SU-DHL-6 (cell line): Measurements from ENCODE around the gene SEC23A.

Experiments used
- H2AFZ ChIP-seq: fragments of 200-600 bp; sonication (generic); 2 replicates; pipeline ENCODE4 v1.6.1; 2014; ENCODE audit warnings: low read depth, mild to moderate bottlenecking, moderate library complexity, mixed read lengths, antibody characterized with exemption, low read length; ENCODE audit not compliant: severe bottlenecking
- H3F3A ChIP-seq: fragments of 200-600 bp; shearing (Covaris generic); 2 replicates; pipeline ENCODE4 v1.6.0; 2016; ENCODE audit warnings: antibody characterized with exemption, mild to moderate bottlenecking; ENCODE audit not compliant: insufficient read depth
- H3K27ac ChIP-seq: fragments of 200-600 bp; sonication (generic); 2 replicates; pipeline ENCODE4 v1.5.1; 2016; ENCODE audit warnings: low read depth, mild to moderate bottlenecking, low read length, moderate library complexity, mixed read lengths
- H3K27me3 ChIP-seq: fragments of 200-600 bp; sonication (generic), shearing (Covaris generic); 2 replicates; pipeline ENCODE4 v1.6.0; 2014; ENCODE audit warnings: mild to moderate bottlenecking, low read length
- H3K36me3 ChIP-seq: fragments of 200-600 bp; sonication (generic); 2 replicates; pipeline ENCODE4 v1.6.1; 2014; ENCODE audit warnings: mild to moderate bottlenecking, low read length, mixed read lengths
- H3K4me2 ChIP-seq: fragments of 300-600, 200-600 bp; shearing (Covaris generic), sonication (generic); 2 replicates; pipeline ENCODE4 v1.6.0; 2014; ENCODE audit warnings: low read length, low read depth, mild to moderate bottlenecking; ENCODE audit not compliant: poor library complexity, severe bottlenecking
- H3K4me3 ChIP-seq: fragments of 200-600 bp; sonication (generic); 2 replicates; pipeline ENCODE4 v1.5.1; 2014; ENCODE audit warnings: antibody characterized with exemption, low read length, mild to moderate bottlenecking, mixed read lengths; ENCODE audit not compliant: insufficient read depth, poor library complexity, severe bottlenecking
- H3K79me2 ChIP-seq: fragments of 200-600 bp; sonication (generic); 2 replicates; pipeline ENCODE4 v1.6.1; 2014; ENCODE audit warnings: mild to moderate bottlenecking, low read length, moderate library complexity; ENCODE audit not compliant: insufficient read depth
- H3K9ac ChIP-seq: fragments of 200-600 bp; sonication (generic); 2 replicates; pipeline ENCODE4 v1.7.0; 2014; ENCODE audit warnings: mild to moderate bottlenecking, low read length
- H3K9me2 ChIP-seq: fragments of 200-600 bp; sonication (generic); replicated peaks from 2 replicates; pipeline ENCODE4 v1.6.1; 2014; ENCODE audit warnings: low read length; ENCODE audit not compliant: insufficient read depth
- H3K9me3 ChIP-seq: fragments of 200-600 bp; sonication (generic); 2 replicates; pipeline ENCODE4 v1.6.1; 2014; ENCODE audit warnings: low read length, mixed read lengths; ENCODE audit not compliant: insufficient read depth
- H4K20me1 ChIP-seq: fragments of 200-600 bp; sonication (generic); 2 replicates; pipeline ENCODE4 v1.6.1; 2014; ENCODE audit warnings: low read depth, mild to moderate bottlenecking, antibody characterized with exemption, low read length, moderate library complexity, mixed read lengths
- EZH2phosphoT487 ChIP-seq: fragments of 200-600 bp; sonication (generic), shearing (Covaris generic); conservative IDR thresholded peaks from 2 replicates; pipeline ENCODE4 v1.6.1; 2018; ENCODE audit warnings: mild to moderate bottlenecking, antibody characterized with exemption, low read length, moderate library complexity, mixed read lengths
- TF ChIP-seq, protein P1 (sequence below): fragments of 200-600 bp; sonication (generic); IDR thresholded peaks from one replicate; pipeline ENCODE4 v1.5.1; 2017; ENCODE audit warnings: antibody characterized with exemption, mild to moderate bottlenecking, low read length, moderate library complexity; ENCODE audit not compliant: insufficient read depth, poor library complexity, severe bottlenecking

Gene SEC23A

DNA sequence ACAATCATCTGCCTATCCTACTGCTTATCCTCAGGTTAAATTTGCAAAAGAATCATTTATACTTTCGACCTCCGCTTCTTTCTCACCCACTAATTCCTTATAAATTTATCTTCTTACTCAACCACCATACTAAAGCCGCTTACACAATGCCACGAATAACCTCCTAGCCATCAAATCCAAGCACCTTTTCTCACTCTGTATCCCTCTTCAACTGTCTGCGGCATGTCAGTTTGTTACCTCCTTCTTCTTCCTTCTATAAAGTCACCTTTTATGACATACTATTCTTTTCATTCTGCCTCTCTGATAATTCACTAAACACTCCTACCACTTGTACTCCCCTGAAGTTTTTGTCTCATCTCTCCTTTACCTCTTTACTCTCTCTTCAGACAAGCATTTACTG, 66.3 kb downstream of the SEC23A start:
- Histone ChIP-seq H3K27ac (no peak overlapping the region), H3K9me2 (no peaks in the 10 kb centered on the region), H3K4me3 (no peak overlapping the region), H3K9ac (no peak overlapping the region), H3K36me3 (peaks cover 45% of the 10 kb centered on the region), H3K79me2 (no peaks in the 10 kb centered on the region), H3K9me3 (no peaks in the 10 kb centered on the region), H3K4me2 (no peak overlapping the region), H3K27me3 (no peaks in the 10 kb centered on the region), H3F3A (0 out of 2 replicates have a peak, but pooled peaks cover 4% of the 10 kb centered on the region), H4K20me1 (no peaks in the 10 kb centered on the region), H2AFZ (no peak overlapping the region)
- TF ChIP-seq, protein P1, sequence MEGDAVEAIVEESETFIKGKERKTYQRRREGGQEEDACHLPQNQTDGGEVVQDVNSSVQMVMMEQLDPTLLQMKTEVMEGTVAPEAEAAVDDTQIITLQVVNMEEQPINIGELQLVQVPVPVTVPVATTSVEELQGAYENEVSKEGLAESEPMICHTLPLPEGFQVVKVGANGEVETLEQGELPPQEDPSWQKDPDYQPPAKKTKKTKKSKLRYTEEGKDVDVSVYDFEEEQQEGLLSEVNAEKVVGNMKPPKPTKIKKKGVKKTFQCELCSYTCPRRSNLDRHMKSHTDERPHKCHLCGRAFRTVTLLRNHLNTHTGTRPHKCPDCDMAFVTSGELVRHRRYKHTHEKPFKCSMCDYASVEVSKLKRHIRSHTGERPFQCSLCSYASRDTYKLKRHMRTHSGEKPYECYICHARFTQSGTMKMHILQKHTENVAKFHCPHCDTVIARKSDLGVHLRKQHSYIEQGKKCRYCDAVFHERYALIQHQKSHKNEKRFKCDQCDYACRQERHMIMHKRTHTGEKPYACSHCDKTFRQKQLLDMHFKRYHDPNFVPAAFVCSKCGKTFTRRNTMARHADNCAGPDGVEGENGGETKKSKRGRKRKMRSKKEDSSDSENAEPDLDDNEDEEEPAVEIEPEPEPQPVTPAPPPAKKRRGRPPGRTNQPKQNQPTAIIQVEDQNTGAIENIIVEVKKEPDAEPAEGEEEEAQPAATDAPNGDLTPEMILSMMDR, result no peak
- TF ChIP-seq EZH2phosphoT487, result no peak

DNA sequence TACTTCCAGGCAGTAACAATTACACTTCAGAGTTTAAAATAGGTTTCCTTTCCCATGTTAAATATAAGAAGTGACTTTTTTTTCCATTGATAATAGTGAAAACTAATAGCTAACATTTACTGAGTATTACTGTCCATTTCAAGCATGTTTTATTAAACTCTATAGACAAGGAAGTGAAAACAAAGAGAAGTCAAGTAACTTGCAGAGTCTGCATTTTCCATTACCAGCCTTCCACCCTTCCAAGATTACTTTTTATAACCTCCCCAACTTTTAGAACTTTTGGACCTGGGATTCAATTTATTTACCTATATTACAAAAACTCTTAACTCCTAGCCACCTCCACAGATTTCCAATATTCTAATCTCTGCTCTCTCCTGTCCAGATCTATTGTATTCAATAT, 67.7 kb downstream of the SEC23A start:
- TF ChIP-seq, protein P1, result no peak
- no peak for TF ChIP-seq EZH2phosphoT487
- H3K4me3 ChIP-seq, result no peak overlapping the region
- H2AFZ ChIP-seq, result no peak overlapping the region
- H3F3A ChIP-seq, result 0 out of 2 replicates have a peak, but pooled peaks cover 4% of the 10 kb centered on the region
- no peak overlapping the region for H3K4me2 ChIP-seq
- no peak overlapping the region for H3K9ac ChIP-seq
- no peaks in the 10 kb centered on the region for H3K9me2 ChIP-seq
- no peaks in the 10 kb centered on the region for H4K20me1 ChIP-seq
- no peaks in the 10 kb centered on the region for H3K9me3 ChIP-seq
- H3K79me2 ChIP-seq, result no peaks in the 10 kb centered on the region
- H3K36me3 ChIP-seq, result peaks cover 39% of the 10 kb centered on the region
- H3K27me3 ChIP-seq, result no peaks in the 10 kb centered on the region
- no peak overlapping the region for H3K27ac ChIP-seq

DNA sequence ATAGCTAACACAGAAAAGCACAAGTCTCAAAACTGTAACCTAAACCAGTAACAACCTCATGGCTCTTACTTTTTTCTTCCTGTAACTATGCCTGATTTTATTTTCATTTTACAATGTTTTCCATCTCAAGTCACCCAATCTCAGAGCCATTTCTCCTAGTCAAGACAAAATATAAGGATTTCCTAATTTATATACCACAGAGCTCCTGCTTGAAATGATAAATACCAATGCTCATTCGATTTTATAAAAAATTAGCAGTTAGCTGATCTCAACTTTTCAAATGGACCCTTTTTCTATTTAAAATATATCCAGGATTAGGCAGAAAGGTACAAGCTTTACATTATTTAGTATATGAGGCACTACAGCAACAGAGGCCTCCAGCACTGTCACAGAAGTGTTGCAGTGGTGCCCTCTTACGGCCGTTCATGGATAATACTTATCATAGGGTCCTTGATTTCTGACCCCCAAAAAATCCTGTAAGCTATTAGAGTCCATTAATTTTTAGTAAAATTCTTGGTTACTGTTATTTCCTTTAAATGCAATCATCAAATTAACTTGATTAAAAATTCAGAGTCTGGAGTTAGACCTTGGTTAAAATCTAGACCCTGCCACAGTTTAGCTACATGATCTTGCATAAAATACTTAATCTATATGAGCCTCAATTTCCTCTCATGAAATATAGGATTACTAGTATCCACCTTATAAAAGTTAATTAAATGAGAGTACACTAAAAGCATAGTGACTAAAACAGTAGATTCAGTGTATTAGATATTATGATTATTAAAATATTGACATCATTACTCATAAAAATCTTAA, 68.3 kb downstream of the SEC23A start:
- Histone ChIP-seq H3K27ac (no peak overlapping the region), H3F3A (0 out of 2 replicates have a peak, but pooled peaks cover 4% of the 10 kb centered on the region), H3K4me2 (no peak overlapping the region), H2AFZ (no peak overlapping the region), H4K20me1 (no peaks in the 10 kb centered on the region), H3K9me3 (no peaks in the 10 kb centered on the region), H3K9me2 (no peaks in the 10 kb centered on the region), H3K36me3 (peaks cover 33% of the 10 kb centered on the region), H3K27me3 (no peaks in the 10 kb centered on the region), H3K79me2 (no peaks in the 10 kb centered on the region), H3K9ac (no peak overlapping the region), H3K4me3 (no peak overlapping the region)
- TF ChIP-seq, protein P1, result peak; percentile 29
- TF ChIP-seq EZH2phosphoT487, result no peak
